ENCODE data around the gene CYP4Z1.
"Not testable (repeated sequence)": the region's sequence is repeated elsewhere in the genome, so short reads cannot be mapped to it uniquely, and the experiment has no call there.

Gene CYP4Z1

GRCh38 chr1:47091476-47091875 is 24.4 kb downstream of the CYP4Z1 start:
- peak; percentile 30 for TF ChIP-seq CTCF (IDR thresholded peaks at IDR 0.05)
- not testable (repeated sequence) for H3K4me3 Mint-ChIP-seq; H3K36me3 Mint-ChIP-seq (ENCODE audit: low read depth); DNase-seq; H3K27ac Mint-ChIP-seq; H3K9me3 Mint-ChIP-seq; H3K4me1 Mint-ChIP-seq
- H3K27me3 Mint-ChIP-seq (ENCODE audit: low read depth, poor library complexity), result peaks cover 14% of the 10 kb centered on the region

GRCh38 chr1:47104816-47105215 is 37.8 kb downstream of the CYP4Z1 start:
- H3K27me3 Mint-ChIP-seq (ENCODE audit: low read depth, poor library complexity), result peaks cover 23% of the 10 kb centered on the region
- peaks cover 21% of the 10 kb centered on the region for H3K9me3 Mint-ChIP-seq
- no peak overlapping the region for H3K27ac Mint-ChIP-seq
- no peaks in the 10 kb centered on the region for H3K4me1 Mint-ChIP-seq
- TF ChIP-seq CTCF (IDR thresholded peaks at IDR 0.05), result no peak
- no peak overlapping the region for H3K4me3 Mint-ChIP-seq
- no peaks in the 10 kb centered on the region for H3K36me3 Mint-ChIP-seq (ENCODE audit: low read depth)
- DNase-seq, result no peak

- Mint-ChIP-seq H3K27me3 (ENCODE audit: low read depth, poor library complexity) (peaks cover 15% of the 10 kb centered on the region), H3K9me3 (peaks cover 21% of the 10 kb centered on the region), H3K27ac (no peak overlapping the region), H3K4me3 (no peak overlapping the region), H3K4me1 (no peaks in the 10 kb centered on the region), H3K36me3 (ENCODE audit: low read depth) (no peaks in the 10 kb centered on the region)
- TF ChIP-seq CTCF (IDR thresholded peaks at IDR 0.05), result no peak
- DNase-seq, result no peak
Measured at GRCh38 chr1:47106792-47107191, 39.8 kb downstream of the CYP4Z1 start.

- not testable (repeated sequence) for H3K36me3 Mint-ChIP-seq (ENCODE audit: low read depth); H3K4me3 Mint-ChIP-seq; DNase-seq; H3K4me1 Mint-ChIP-seq; H3K9me3 Mint-ChIP-seq; H3K27ac Mint-ChIP-seq; H3K27me3 Mint-ChIP-seq (ENCODE audit: low read depth, poor library complexity)
Measured at GRCh38 chr1:47107851-47108574, 41.0 kb downstream of the CYP4Z1 start.

- not testable (repeated sequence) for H3K4me1 Mint-ChIP-seq; DNase-seq; H3K27ac Mint-ChIP-seq; H3K9me3 Mint-ChIP-seq; H3K27me3 Mint-ChIP-seq (ENCODE audit: low read depth, poor library complexity); H3K4me3 Mint-ChIP-seq; H3K36me3 Mint-ChIP-seq (ENCODE audit: low read depth)
Measured at GRCh38 chr1:47109482-47109881, 42.5 kb downstream of the CYP4Z1 start.

GRCh38 chr1:47113178-47113577 is 46.1 kb downstream of the CYP4Z1 start:
- no peak for TF ChIP-seq CTCF (IDR thresholded peaks at IDR 0.05)
- Mint-ChIP-seq H3K27ac (no peak overlapping the region), H3K36me3 (ENCODE audit: low read depth) (no peaks in the 10 kb centered on the region)

GRCh38 chr1:47121039-47121438 is 54.0 kb downstream of the CYP4Z1 start:
- H3K27me3 Mint-ChIP-seq (ENCODE audit: low read depth, poor library complexity); H3K27ac Mint-ChIP-seq; H3K4me3 Mint-ChIP-seq; DNase-seq; H3K4me1 Mint-ChIP-seq; H3K36me3 Mint-ChIP-seq (ENCODE audit: low read depth): not testable (repeated sequence)
- peaks cover 11% of the 10 kb centered on the region for H3K9me3 Mint-ChIP-seq

More at GRCh38 chr1:47113178-47113577, 46.1 kb downstream of the CYP4Z1 start:
- no peak for DNase-seq
- Mint-ChIP-seq H3K27me3 (ENCODE audit: low read depth, poor library complexity) (peaks cover 3% of the 10 kb centered on the region), H3K4me1 (no peaks in the 10 kb centered on the region), H3K9me3 (peaks cover 4% of the 10 kb centered on the region), H3K4me3 (no peak overlapping the region)

- DNase-seq; H3K36me3 Mint-ChIP-seq (ENCODE audit: low read depth); H3K4me1 Mint-ChIP-seq; H3K27ac Mint-ChIP-seq; H3K4me3 Mint-ChIP-seq: not testable (repeated sequence)
- Mint-ChIP-seq H3K27me3 (ENCODE audit: low read depth, poor library complexity) (peaks cover 12% of the 10 kb centered on the region), H3K9me3 (peaks cover 11% of the 10 kb centered on the region)
Measured at GRCh38 chr1:47124834-47125233, 57.8 kb downstream of the CYP4Z1 start.

GRCh38 chr1:47126997-47127396 is 60.0 kb downstream of the CYP4Z1 start:
- not testable (repeated sequence) for DNase-seq; H3K36me3 Mint-ChIP-seq (ENCODE audit: low read depth); H3K4me1 Mint-ChIP-seq

More at GRCh38 chr1:47126997-47127396, 60.0 kb downstream of the CYP4Z1 start:
- not testable (repeated sequence) for H3K4me3 Mint-ChIP-seq, H3K27ac Mint-ChIP-seq, H3K9me3 Mint-ChIP-seq
- H3K27me3 Mint-ChIP-seq (ENCODE audit: low read depth, poor library complexity), result peaks cover 13% of the 10 kb centered on the region

Data from nephron progenitor cell (in vitro differentiated cells).